Stimulated activated naive CD4-positive, alpha-beta T cell treated with Interleukin-2 at 50 U/mL for 16 hours (primary cell): Measurements from ENCODE around the gene NRSN2.
"Not testable (repeated sequence)": the region's sequence is repeated elsewhere in the genome, so short reads cannot be mapped to it uniquely, and the experiment has no call there.

Experiments
- DNase-seq: peaks from one replicate; lab custom pipeline; 2025; lab: John Stamatoyannopoulos, UW

The NRSN2 gene

GRCh38 chr20:354298-354977 lies 7.5 kb downstream of the NRSN2 start:
- DNase-seq = peak; percentile 67

- not testable (repeated sequence) for DNase-seq
These were observed 9.2 kb downstream of the NRSN2 start for GRCh38 chr20:356154-356553.

- DNase-seq = no peak
These were observed 9.8 kb downstream of the NRSN2 start for GRCh38 chr20:356745-357144.

- DNase-seq = no peak
These were observed 12.1 kb downstream of the NRSN2 start for GRCh38 chr20:358891-359555.

- DNase-seq = no peak
These were observed 14.7 kb downstream of the NRSN2 start for GRCh38 chr20:361561-361960.

GRCh38 chr20:362271-363254 lies 15.7 kb downstream of the NRSN2 start:
- DNase-seq = peak; percentile 44

- no peak for DNase-seq
These were observed 16.6 kb downstream of the NRSN2 start for GRCh38 chr20:363319-364078.

- DNase-seq = no peak
These were observed 18.2 kb downstream of the NRSN2 start for GRCh38 chr20:364905-365794.

GRCh38 chr20:366041-366718 lies 19.3 kb downstream of the NRSN2 start:
- DNase-seq = no peak

GRCh38 chr20:366719-367485 lies 20.0 kb downstream of the NRSN2 start:
- DNase-seq = no peak

- DNase-seq = no peak
These were observed 20.6 kb downstream of the NRSN2 start for GRCh38 chr20:367486-367887.

GRCh38 chr20:368915-369314 lies 22.0 kb downstream of the NRSN2 start:
- no peak for DNase-seq

- no peak for DNase-seq
These were observed 23.3 kb downstream of the NRSN2 start for GRCh38 chr20:370151-370600.

- DNase-seq = no peak
These were observed 24.3 kb downstream of the NRSN2 start for GRCh38 chr20:370977-371754.

GRCh38 chr20:371755-372542 lies 25.0 kb downstream of the NRSN2 start:
- DNase-seq = no peak

- not testable (repeated sequence) for DNase-seq
These were observed 25.7 kb downstream of the NRSN2 start for GRCh38 chr20:372543-373082.

- no peak for DNase-seq
These were observed 26.4 kb downstream of the NRSN2 start for GRCh38 chr20:373171-373890.
